Mucosa of rectum (tissue), 2 donors: ENCODE measurements around the gene COX6B1.

Experiments used
- H3K27ac ChIP-seq, 2 donors: one replicate each; pipeline ENCODE4 v1.7.0; 2013; ENCODE audit warnings: inconsistent platforms in 2 of 2, low read depth in 2 of 2, low read length in 2 of 2
- H3K27me3 ChIP-seq, 2 donors: one replicate each; pipeline ENCODE4 v1.7.0; 2013; ENCODE audit warnings: low read length in 2 of 2; ENCODE audit not compliant: control insufficient read depth in 2 of 2, insufficient read depth in 2 of 2
- H3K36me3 ChIP-seq, 2 donors: one replicate each; pipeline ENCODE4 v1.7.0; 2013; ENCODE audit warnings: low read length in 2 of 2; ENCODE audit not compliant: control insufficient read depth in 2 of 2, insufficient read depth in 2 of 2
- H3K4me1 ChIP-seq, 2 donors: one replicate each; pipeline ENCODE4 v1.7.0; 2013; ENCODE audit warnings: low read length in 2 of 2, mild to moderate bottlenecking in 1 of 2; ENCODE audit not compliant: control insufficient read depth in 2 of 2, insufficient read depth in 2 of 2
- H3K4me3 ChIP-seq, 2 donors: one replicate each; pipeline ENCODE4 v1.7.0; 2013; ENCODE audit warnings: low read length in 2 of 2
- H3K9ac ChIP-seq, 2 donors: one replicate each; pipeline ENCODE4 v1.7.0; 2013; ENCODE audit warnings: low read length in 2 of 2, low read depth in 1 of 2, mild to moderate bottlenecking in 1 of 2
- H3K9me3 ChIP-seq, 2 donors: one replicate each; pipeline ENCODE4 v1.7.0; 2013; ENCODE audit warnings: low read length in 2 of 2; ENCODE audit not compliant: control insufficient read depth in 2 of 2
- donor health status: healthy.
- donor health status: Normal muscosa, but diverticular disease.

COX6B1 gene

DNA sequence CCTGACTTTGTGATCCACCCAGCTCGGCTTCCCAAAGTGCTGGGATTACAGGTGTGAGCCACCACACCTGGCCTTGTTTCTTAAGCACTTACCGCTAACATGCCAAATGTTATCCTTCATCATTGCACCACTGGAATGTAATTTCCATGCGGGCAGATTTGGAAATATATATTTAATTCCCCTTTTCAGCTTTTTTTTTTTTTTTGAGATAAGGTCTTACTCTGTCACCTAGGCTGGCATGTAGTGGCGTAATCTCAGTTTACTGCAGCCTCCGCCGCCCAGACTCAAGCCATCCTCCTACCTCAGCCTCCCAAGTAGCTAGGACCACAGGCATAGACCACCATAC lies 13.8 kb downstream of the COX6B1 start:
- Histone ChIP-seq H3K27ac (no peak overlapping the region), H3K4me3 (no peak overlapping the region), H3K9me3 (no peaks in the 10 kb centered on the region), H3K36me3 (peaks cover 14 to 42% of the 10 kb centered on the region in 2 donors), H3K9ac (no peak overlapping the region), H3K4me1 (no peaks in the 10 kb centered on the region), H3K27me3 (no peaks in the 10 kb centered on the region)

DNA sequence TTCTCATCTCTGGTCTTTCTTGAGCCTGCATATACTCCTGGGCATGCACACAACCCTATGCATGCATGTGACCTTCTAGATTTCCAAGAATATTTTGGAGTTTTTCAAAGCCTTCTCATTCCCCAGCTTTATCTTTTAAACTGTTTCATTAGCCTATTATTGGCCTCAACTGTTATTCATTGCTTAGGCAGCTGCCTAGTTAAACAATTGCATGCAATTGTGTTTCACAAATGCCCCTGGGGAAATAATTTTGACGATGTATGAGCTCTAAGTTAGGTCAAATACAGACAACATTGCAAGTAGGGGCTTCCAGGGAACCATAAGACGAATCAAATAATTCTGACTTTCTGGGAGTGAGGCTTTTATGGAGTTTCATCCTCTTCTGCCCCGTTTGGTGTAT lies 15.9 kb downstream of the COX6B1 start:
- Histone ChIP-seq H3K4me1 (no peaks in the 10 kb centered on the region), H3K36me3 (peaks cover 3 to 28% of the 10 kb centered on the region in 2 donors)

GRCh38 chr19:35665157-35665556 lies 17.0 kb downstream of the COX6B1 start:
- Histone ChIP-seq H3K4me1 (peaks cover 0 to 5% of the 10 kb centered on the region in 2 donors), H3K4me3 (no peak overlapping the region), H3K27me3 (peaks cover 0 to 5% of the 10 kb centered on the region in 2 donors), H3K9me3 (no peaks in the 10 kb centered on the region), H3K27ac (no peak overlapping the region), H3K9ac (no peak overlapping the region), H3K36me3 (peaks cover 0 to 21% of the 10 kb centered on the region in 2 donors)

More for the DNA sequence above, 15.9 kb downstream of the COX6B1 start:
- no peak overlapping the region for H3K27ac ChIP-seq
- no peaks in the 10 kb centered on the region for H3K27me3 ChIP-seq
- H3K4me3 ChIP-seq = no peak overlapping the region
- no peak overlapping the region for H3K9ac ChIP-seq
- no peaks in the 10 kb centered on the region for H3K9me3 ChIP-seq

DNA sequence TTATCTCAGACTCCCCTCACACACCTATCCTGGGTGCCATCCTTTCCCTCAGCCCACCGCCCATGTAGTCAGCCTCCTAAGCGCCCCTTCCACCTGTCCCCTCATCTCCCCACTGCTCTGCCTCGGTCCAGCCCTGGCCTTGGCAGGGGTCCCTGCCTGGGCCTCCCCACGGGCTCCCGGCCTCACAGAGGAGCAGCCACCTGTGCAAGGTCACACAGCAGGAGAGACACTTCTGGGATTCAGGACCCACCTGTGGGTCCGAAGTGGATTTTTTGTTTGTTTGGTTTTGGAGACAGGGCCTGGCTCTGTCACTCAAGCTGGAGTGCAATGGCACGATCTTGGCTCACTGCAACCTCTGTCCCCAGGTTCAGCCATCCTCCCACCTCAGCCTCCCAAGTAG lies 17.5 kb downstream of the COX6B1 start:
- Histone ChIP-seq H3K27ac (no peak overlapping the region), H3K27me3 (peaks cover 0 to 5% of the 10 kb centered on the region in 2 donors), H3K9me3 (no peaks in the 10 kb centered on the region), H3K4me3 (no peak overlapping the region), H3K4me1 (peaks cover 0 to 5% of the 10 kb centered on the region in 2 donors), H3K36me3 (peaks cover 0 to 21% of the 10 kb centered on the region in 2 donors), H3K9ac (no peak overlapping the region)

DNA sequence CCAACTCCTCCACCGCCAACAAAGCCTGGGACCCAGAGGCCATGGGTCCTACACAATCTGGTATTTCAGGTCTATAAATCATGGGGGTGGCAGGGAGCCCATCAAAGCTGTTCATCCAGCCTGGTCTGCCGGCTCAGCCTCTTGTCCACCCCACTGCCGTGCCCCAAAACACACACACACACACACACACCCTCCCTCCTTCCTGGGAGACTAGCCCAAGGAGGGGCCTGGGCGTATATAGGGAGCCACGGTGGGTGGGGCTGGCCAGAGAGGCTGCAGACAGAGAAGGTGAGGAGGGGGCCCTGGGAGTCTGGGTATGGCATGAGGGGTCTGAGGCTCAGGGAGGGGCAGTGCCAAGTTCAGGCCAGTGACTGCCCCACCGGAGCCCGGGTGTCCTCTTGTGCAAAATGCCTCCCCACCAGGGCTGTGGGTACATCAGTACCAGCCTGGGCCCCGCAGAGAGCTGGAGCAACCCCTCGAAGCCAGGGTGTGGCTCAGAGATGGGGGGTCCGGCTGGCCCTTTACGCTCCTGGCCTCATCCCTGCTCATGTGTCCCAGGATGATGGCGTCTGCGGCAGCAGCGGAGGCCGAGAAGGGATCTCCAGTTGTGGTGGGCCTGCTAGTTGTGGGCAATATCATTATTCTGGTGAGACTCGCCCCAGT lies 18.3 kb downstream of the COX6B1 start, which contains the start of gene UPK1A:
UPK1A (plus strand) TSS at position 267 of the 663 bp plus-strand sequence; CDS start at position 563, 296 bp downstream.
- H3K36me3 ChIP-seq = peaks cover 0 to 14% of the 10 kb centered on the region in 2 donors
- no peaks in the 10 kb centered on the region for H3K9me3 ChIP-seq
- peaks cover 0 to 5% of the 10 kb centered on the region in 2 donors for H3K4me1 ChIP-seq
- no peak within 1 kb of the TSS for H3K4me3 ChIP-seq
- H3K27ac ChIP-seq = no peak within 1 kb of the TSS
- peaks cover 0 to 5% of the 10 kb centered on the region in 2 donors for H3K27me3 ChIP-seq
- H3K9ac ChIP-seq = no peak within 1 kb of the TSS

GRCh38 chr19:35669566-35669965 lies 21.4 kb downstream of the COX6B1 start:
- Histone ChIP-seq H3K4me3 (no peak overlapping the region), H3K9ac (no peak overlapping the region), H3K36me3 (peaks cover 0 to 5% of the 10 kb centered on the region in 2 donors), H3K4me1 (peaks cover 5% of the 10 kb centered on the region in 2 donors), H3K27me3 (peaks cover 3 to 20% of the 10 kb centered on the region in 2 donors), H3K27ac (no peak overlapping the region), H3K9me3 (no peaks in the 10 kb centered on the region)

DNA sequence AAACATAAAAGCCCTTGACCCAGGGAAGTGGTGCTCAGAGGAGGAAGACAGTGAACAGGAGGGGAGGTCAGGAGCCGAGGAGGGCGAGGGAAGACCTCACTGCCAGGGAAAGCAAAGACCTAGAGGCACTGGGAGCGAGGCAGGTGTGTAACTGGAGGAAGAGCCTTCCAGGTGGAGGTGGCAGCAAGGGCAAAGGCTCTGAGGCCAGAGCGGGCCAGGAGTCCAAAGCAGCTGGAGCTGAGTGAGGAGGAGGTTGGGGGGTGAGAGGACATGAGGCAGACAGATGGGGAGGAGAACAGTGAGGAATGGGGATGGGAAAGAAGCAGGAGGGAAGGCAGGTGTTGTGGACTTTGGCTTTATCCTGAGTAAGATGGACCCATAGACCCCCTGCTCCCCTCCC lies 21.9 kb downstream of the COX6B1 start:
- Histone ChIP-seq H3K36me3 (peaks cover 0 to 5% of the 10 kb centered on the region in 2 donors), H3K9me3 (no peaks in the 10 kb centered on the region), H3K9ac (no peak overlapping the region), H3K4me3 (no peak overlapping the region), H3K4me1 (peaks cover 5% of the 10 kb centered on the region in 2 donors), H3K27me3 (peaks cover 3 to 20% of the 10 kb centered on the region in 2 donors), H3K27ac (no peak overlapping the region)

- no peak overlapping the region for H3K27ac ChIP-seq
- no peak overlapping the region for H3K4me3 ChIP-seq
- no peaks in the 10 kb centered on the region for H3K9me3 ChIP-seq
- no peaks in the 10 kb centered on the region for H3K36me3 ChIP-seq
- no peak overlapping the region for H3K9ac ChIP-seq
- peaks cover 3 to 20% of the 10 kb centered on the region in 2 donors for H3K27me3 ChIP-seq
- peaks cover 5% of the 10 kb centered on the region in 2 donors for H3K4me1 ChIP-seq
These were observed 22.6 kb downstream of the COX6B1 start for GRCh38 chr19:35670686-35671085.

- peaks cover 3 to 20% of the 10 kb centered on the region in 2 donors for H3K27me3 ChIP-seq
These were observed 23.7 kb downstream of the COX6B1 start for GRCh38 chr19:35671818-35672217.

DNA sequence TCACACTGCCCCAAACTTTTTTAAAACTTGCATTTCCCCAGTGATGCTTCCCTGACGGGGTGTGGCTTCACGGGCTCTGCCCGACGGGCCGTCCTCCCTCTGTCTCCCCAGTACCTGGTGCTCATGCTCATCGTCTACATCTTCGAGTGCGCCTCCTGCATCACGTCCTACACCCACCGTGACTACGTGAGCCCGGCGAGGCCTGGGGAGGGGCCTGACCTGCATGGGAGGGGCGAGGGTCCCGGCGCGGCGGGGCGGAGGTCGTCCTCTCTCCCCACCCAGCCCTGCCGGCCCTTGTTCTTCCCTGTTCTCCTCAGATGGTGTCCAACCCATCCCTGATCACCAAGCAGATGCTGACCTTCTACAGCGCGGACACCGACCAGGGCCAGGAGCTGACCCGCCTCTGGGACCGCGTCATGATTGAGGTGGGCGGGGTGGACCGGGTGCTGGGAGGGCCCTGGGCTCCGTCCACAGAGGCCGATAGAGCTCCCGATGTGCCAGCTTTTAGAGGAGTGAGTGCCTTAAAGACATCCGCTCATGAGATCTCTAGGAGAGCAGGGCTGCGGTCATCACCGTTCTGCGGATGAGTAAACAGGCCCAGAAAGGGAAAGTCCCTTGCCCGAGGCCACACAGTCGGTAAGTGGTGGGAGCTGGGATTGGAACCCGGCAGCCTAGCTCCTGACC lies 25.1 kb downstream of the COX6B1 start:
- Histone ChIP-seq H3K4me1 (peaks cover 5% of the 10 kb centered on the region in 2 donors), H3K9me3 (no peaks in the 10 kb centered on the region), H3K27ac (no peak overlapping the region), H3K4me3 (peak overlapping the region; percentile 37 to 48), H3K9ac (no peak overlapping the region), H3K27me3 (peaks cover 3 to 20% of the 10 kb centered on the region in 2 donors), H3K36me3 (no peaks in the 10 kb centered on the region)

More at GRCh38 chr19:35671818-35672217, 23.7 kb downstream of the COX6B1 start:
- Histone ChIP-seq H3K9me3 (no peaks in the 10 kb centered on the region), H3K36me3 (no peaks in the 10 kb centered on the region), H3K4me1 (peaks cover 5% of the 10 kb centered on the region in 2 donors), H3K4me3 (no peak overlapping the region), H3K27ac (no peak overlapping the region), H3K9ac (no peak overlapping the region)
